Measurements from ENCODE around the gene RNGTT.

The RNGTT gene

GRCh38 chr6:88882536-88882935 lies 80.9 kb downstream of the RNGTT start:
- TF ChIP-seq ZFX (IDR thresholded peaks at IDR 0.05) (no peak), CTCF (conservative IDR thresholded peaks at IDR 0.05) (no peak)
- H3K27ac ChIP-seq = no peak overlapping the region

GRCh38 chr6:88881451-88881850 lies 82.0 kb downstream of the RNGTT start:
- H3K27ac ChIP-seq = no peak overlapping the region
- TF ChIP-seq CTCF (conservative IDR thresholded peaks at IDR 0.05) (no peak), ZFX (IDR thresholded peaks at IDR 0.05) (no peak)

- no peak for TF ChIP-seq CTCF (conservative IDR thresholded peaks at IDR 0.05)
- TF ChIP-seq ZFX (IDR thresholded peaks at IDR 0.05) = no peak
- H3K27ac ChIP-seq = no peak overlapping the region
These were observed 83.4 kb downstream of the RNGTT start for GRCh38 chr6:88880021-88880420.

GRCh38 chr6:88877893-88878292 lies 85.5 kb downstream of the RNGTT start:
- no peak overlapping the region for H3K27ac ChIP-seq
- no peak for TF ChIP-seq ZFX (IDR thresholded peaks at IDR 0.05)
- no peak for TF ChIP-seq CTCF (conservative IDR thresholded peaks at IDR 0.05)

GRCh38 chr6:88872962-88873361 lies 90.5 kb downstream of the RNGTT start:
- H3K27ac ChIP-seq = no peak overlapping the region
- no peak for TF ChIP-seq CTCF (conservative IDR thresholded peaks at IDR 0.05)
- TF ChIP-seq ZFX (IDR thresholded peaks at IDR 0.05) = no peak

GRCh38 chr6:88871498-88871897 lies 91.9 kb downstream of the RNGTT start:
- TF ChIP-seq ZFX (IDR thresholded peaks at IDR 0.05) = no peak
- no peak for TF ChIP-seq CTCF (conservative IDR thresholded peaks at IDR 0.05)

GRCh38 chr6:88870717-88871330 lies 92.6 kb downstream of the RNGTT start:
- H3K27ac ChIP-seq = no peak overlapping the region
- TF ChIP-seq CTCF (conservative IDR thresholded peaks at IDR 0.05) = peak; percentile 38
- no peak for TF ChIP-seq ZFX (IDR thresholded peaks at IDR 0.05)

More at GRCh38 chr6:88871498-88871897, 91.9 kb downstream of the RNGTT start:
- no peak overlapping the region for H3K27ac ChIP-seq

Measured in C4-2B (cell line).